ENCODE data around the gene ALDH7A1.
"Not testable (repeated sequence)": the region's sequence is repeated elsewhere in the genome, so short reads cannot be mapped to it uniquely, and the experiment has no call there.

The ALDH7A1 gene

GRCh38 chr5:126594748-126595485, at the start of gene ALDH7A1:
Gene ALDH7A1, minus strand, starts transcription at chr5:126595219. Its CDS starts 21 bp downstream, at chr5:126595198.
- DNase-seq (ENCODE audit: low read depth, low spot score) = peak; percentile 98

- DNase-seq (ENCODE audit: low read depth, low spot score) = no peak
These were observed 46.4 kb upstream of the ALDH7A1 start for GRCh38 chr5:126641387-126641786.

- no peak for DNase-seq (ENCODE audit: low read depth, low spot score)
These were observed 45.8 kb upstream of the ALDH7A1 start for GRCh38 chr5:126640866-126641265.

- no peak for DNase-seq (ENCODE audit: low read depth, low spot score)
These were observed 41.9 kb upstream of the ALDH7A1 start for GRCh38 chr5:126636956-126637355.

GRCh38 chr5:126635585-126635984, 40.6 kb upstream of the ALDH7A1 start:
- DNase-seq (ENCODE audit: low read depth, low spot score) = no peak

GRCh38 chr5:126633552-126633951, 38.5 kb upstream of the ALDH7A1 start:
- no peak for DNase-seq (ENCODE audit: low read depth, low spot score)

GRCh38 chr5:126631920-126632319, 36.9 kb upstream of the ALDH7A1 start:
- no peak for DNase-seq (ENCODE audit: low read depth, low spot score)

GRCh38 chr5:126628102-126628501, 33.1 kb upstream of the ALDH7A1 start:
- no peak for DNase-seq (ENCODE audit: low read depth, low spot score)

GRCh38 chr5:126624534-126624933, 29.5 kb upstream of the ALDH7A1 start:
- peak; percentile 60 for DNase-seq (ENCODE audit: low read depth, low spot score)

GRCh38 chr5:126619781-126620180, 24.8 kb upstream of the ALDH7A1 start:
- no peak for DNase-seq (ENCODE audit: low read depth, low spot score)

GRCh38 chr5:126617603-126618002, 22.6 kb upstream of the ALDH7A1 start:
- not testable (repeated sequence) for DNase-seq (ENCODE audit: low read depth, low spot score)

- no peak for DNase-seq (ENCODE audit: low read depth, low spot score)
These were observed 20.3 kb upstream of the ALDH7A1 start for GRCh38 chr5:126615286-126615685.

- DNase-seq (ENCODE audit: low read depth, low spot score) = no peak
These were observed 19.0 kb upstream of the ALDH7A1 start for GRCh38 chr5:126613941-126614592.

- no peak for DNase-seq (ENCODE audit: low read depth, low spot score)
These were observed 15.6 kb upstream of the ALDH7A1 start for GRCh38 chr5:126610616-126611015.

- no peak for DNase-seq (ENCODE audit: low read depth, low spot score)
These were observed 15.1 kb upstream of the ALDH7A1 start for GRCh38 chr5:126610160-126610559.

GRCh38 chr5:126605525-126605924, 10.5 kb upstream of the ALDH7A1 start:
- DNase-seq (ENCODE audit: low read depth, low spot score) = no peak

GRCh38 chr5:126603402-126603991, 8.5 kb upstream of the ALDH7A1 start:
- no peak for DNase-seq (ENCODE audit: low read depth, low spot score)

GRCh38 chr5:126600631-126601511, 5.9 kb upstream of the ALDH7A1 start, which contains the start of gene PHAX:
Gene PHAX, plus strand, starts transcription at chr5:126600947. Its CDS starts 16 bp downstream, at chr5:126600963.
- peak; percentile 95 for DNase-seq (ENCODE audit: low read depth, low spot score)

GRCh38 chr5:126599971-126600630, 5.1 kb upstream of the ALDH7A1 start:
- DNase-seq (ENCODE audit: low read depth, low spot score) = not testable (repeated sequence)

- no peak for DNase-seq (ENCODE audit: low read depth, low spot score)
These were observed 4.5 kb upstream of the ALDH7A1 start for GRCh38 chr5:126599499-126599898.

- DNase-seq (ENCODE audit: low read depth, low spot score) = peak; percentile 20
These were observed 2.1 kb upstream of the ALDH7A1 start for GRCh38 chr5:126597156-126597555.
